Measurements from ENCODE around the gene RERE.
"Not testable (repeated sequence)": the region's sequence is repeated elsewhere in the genome, so short reads cannot be mapped to it uniquely, and the experiment has no call there.

Gene RERE

DNA sequence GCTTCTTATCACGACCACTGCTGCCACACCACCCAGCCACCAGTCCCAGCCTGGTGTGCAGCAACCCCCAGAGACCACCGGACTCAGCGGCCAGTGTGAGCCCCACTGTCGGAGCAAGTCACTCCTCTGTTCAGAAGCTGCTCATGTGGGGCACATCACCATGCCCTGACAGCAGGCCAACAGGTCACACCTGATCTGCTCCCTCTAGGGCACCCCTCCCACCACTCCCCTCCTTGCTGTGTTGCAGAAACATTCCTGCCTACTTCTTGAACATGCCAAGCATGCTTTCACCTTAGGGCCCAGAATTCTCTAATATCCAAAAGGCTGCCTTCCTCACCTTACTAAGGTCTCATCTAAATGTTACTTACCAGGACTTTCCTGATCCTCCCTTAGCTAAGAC lies 353.1 kb downstream of the RERE start:
- DNase-seq = peak; percentile 35

GRCh38 chr1:8463144-8463927 lies 354.1 kb downstream of the RERE start:
- peak; percentile 86 for DNase-seq

GRCh38 chr1:8462371-8462892 lies 355.0 kb downstream of the RERE start:
- DNase-seq = peak; percentile 31

- DNase-seq = peak; percentile 60
Observed at GRCh38 chr1:8461351-8462110, 355.9 kb downstream of the RERE start.

GRCh38 chr1:8460784-8461183 lies 356.7 kb downstream of the RERE start:
- peak; percentile 45 for DNase-seq

GRCh38 chr1:8460132-8460544 lies 357.3 kb downstream of the RERE start:
- peak; percentile 74 for DNase-seq

- no peak for DNase-seq
Observed at GRCh38 chr1:8458607-8459006, 358.8 kb downstream of the RERE start.

GRCh38 chr1:8457760-8458381 lies 359.6 kb downstream of the RERE start:
- DNase-seq = no peak

- no peak for DNase-seq
Observed at GRCh38 chr1:8456991-8457390, 360.4 kb downstream of the RERE start.

- DNase-seq = peak; percentile 13
Observed at GRCh38 chr1:8456308-8456912, 361.0 kb downstream of the RERE start.

- DNase-seq = no peak
Observed at GRCh38 chr1:8455700-8456307, 361.6 kb downstream of the RERE start.

DNA sequence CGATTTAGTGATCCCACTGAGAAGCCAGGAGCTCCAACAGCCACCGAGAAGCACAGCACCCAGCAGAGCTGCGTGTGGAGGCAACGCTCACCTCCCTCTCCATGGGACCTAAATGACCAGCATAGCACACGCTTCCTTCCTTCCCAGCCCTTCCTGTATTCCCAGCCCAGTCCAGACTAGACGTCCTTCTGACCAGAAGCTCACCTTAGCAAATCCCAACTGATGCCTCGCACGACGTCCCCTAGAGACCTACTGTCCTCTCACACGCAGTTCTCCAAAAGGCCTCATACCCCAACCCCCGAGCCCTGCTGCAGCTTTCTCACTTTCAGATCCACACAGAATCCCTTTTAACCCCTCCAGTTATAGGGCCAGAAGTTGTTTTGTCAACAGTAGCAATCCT lies 367.1 kb downstream of the RERE start:
- no peak for DNase-seq

GRCh38 chr1:8448911-8449661 lies 368.4 kb downstream of the RERE start:
- DNase-seq = peak; percentile 55

GRCh38 chr1:8448505-8448904 lies 368.9 kb downstream of the RERE start:
- DNase-seq = not testable (repeated sequence)

GRCh38 chr1:8447616-8448150 lies 369.8 kb downstream of the RERE start:
- DNase-seq = no peak

DNA sequence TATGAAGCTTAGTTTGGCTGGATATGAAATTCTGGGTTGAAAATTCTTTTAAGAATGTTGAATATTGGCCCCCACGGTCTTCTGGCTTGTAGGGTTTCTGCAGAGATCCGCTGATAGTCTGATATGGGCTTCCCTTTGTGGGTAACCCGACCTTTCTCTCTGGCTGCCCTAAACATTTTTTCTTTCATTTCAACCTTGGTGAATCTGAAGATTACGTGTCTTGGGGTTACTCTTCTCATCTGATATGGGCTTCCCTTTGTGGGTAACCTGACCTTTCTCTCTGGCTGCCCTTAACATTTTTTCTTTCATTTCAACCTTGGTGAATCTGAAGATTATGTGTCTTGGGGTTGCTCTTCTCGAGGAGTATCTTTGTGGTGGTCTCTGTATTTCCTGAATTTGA lies 371.3 kb downstream of the RERE start:
- not testable (repeated sequence) for DNase-seq

- DNase-seq = no peak
Observed at GRCh38 chr1:8443558-8444194, 373.8 kb downstream of the RERE start.

DNA sequence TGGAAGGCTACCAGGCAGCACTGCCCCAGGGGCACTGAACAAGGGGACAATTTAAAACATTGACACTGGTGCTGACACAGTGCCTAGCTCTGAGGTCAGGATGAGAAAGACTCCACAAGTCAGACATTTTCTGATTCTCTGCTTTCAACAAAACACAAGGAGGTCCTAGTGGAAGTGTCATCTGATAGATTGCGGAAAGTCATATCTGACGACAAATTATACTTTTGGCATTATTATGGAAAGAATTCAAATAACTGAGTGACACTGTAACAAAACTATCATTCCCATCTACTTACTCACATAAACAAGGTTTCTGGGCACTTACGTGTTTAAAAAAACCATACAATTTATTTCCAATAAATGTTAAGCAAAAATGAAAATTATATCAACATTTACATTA lies 376.0 kb downstream of the RERE start:
- no peak for DNase-seq

GRCh38 chr1:8439015-8439702 lies 378.3 kb downstream of the RERE start:
- peak; percentile 87 for DNase-seq

- peak; percentile 37 for DNase-seq
Observed at GRCh38 chr1:8438489-8438888, 379.0 kb downstream of the RERE start.

Data from eye (tissue), 1 donor.